ENCODE results near the gene ADCY5. TPM values are rescaled to one million over a fixed set of nuclear protein-coding genes. Genes with fewer than 3 reads are reported as not detected.

Gene ADCY5
- total RNA-seq, 1 donor from 2014 or later: 48.2 TPM

DNA sequence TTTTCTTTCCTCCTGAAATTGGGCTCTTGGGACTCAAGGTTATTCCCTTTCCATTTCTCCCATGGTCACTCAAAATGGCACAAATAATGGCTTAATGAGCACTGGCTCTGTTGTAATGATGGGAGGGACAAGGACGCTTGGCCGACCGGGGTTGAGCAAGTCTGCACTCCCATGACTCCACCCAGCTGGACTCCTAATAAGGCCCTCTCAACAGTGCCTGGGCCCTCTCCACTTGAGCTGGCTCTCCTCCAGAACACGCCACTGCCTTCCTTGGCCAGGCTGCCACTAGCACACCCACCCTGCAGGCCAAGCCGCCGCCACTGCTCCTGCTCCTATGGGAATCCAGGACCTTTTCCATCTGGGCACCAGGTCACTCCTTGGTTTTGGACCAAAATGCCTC, 42.3 kb downstream of the ADCY5 start:
- DNase-seq (ENCODE audit: low spot score): no peak

DNA sequence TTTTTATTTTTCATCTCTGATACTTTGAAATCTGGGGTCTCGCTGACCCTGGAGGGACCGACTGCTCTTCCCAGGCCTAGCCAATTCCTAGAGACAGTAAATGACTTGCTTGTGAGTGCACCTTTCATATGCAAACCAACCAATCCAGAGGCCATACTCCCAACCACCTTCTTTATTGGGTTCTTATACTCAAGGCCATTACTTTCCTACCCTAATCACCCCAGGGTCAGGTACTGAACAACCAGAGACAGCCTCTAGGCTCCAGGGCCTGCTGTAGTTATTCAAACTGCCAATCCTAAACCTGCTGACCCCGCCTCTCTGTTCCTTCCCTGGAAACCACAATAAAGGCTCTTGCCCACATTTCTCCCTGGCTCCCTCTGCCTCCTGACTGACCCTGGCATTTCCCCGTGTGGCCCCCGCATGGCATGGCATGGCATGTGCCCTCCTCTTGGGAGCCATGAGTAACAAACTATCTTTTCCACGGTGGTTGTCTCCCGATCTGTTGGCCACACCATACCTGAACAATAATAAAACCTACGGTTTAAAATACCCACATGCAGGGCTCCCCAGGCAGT, 42.9 kb downstream of the ADCY5 start:
- no peak for DNase-seq (ENCODE audit: low spot score)

DNA sequence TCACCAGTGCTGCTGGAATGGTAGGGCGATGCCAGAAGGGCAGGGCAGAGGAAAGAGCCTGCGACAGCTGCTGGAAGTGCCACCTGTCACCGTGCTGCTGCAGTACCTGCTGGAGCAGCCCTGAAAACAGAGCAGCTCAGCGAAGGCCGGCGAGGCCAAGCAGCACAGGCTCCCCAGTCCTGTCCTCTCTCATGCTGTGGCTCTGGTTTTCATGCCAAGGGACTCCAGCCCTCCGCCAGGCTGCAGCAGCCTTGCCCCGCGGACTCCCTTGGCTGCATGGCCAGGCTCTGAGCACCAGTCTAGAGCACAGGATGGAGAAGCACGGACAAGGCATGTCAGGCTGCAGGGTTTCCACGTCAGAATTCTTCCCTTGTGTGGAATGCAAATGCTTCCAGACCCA, 43.9 kb downstream of the ADCY5 start:
- no peak for DNase-seq (ENCODE audit: low spot score)

DNA sequence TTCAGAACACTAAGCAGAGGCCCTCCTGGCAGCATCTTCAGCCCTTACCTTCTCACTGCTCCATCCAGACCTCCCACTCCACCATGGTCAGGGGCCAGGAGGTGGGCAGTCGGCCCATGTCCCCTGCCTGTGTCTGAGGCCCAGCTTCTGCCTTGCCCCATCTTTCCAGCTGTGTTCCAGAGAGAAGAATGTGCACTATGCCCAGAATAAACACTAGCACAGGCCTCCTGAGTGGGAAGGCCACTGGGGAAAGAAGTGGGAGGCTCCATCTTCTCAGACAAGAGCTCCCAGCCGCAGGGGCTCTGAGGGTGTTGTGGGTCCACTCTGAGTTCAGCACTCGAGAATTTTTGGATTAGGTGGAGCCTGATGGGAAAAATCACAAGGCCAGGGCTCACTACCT, 44.5 kb downstream of the ADCY5 start:
- DNase-seq (ENCODE audit: low spot score): no peak

DNA sequence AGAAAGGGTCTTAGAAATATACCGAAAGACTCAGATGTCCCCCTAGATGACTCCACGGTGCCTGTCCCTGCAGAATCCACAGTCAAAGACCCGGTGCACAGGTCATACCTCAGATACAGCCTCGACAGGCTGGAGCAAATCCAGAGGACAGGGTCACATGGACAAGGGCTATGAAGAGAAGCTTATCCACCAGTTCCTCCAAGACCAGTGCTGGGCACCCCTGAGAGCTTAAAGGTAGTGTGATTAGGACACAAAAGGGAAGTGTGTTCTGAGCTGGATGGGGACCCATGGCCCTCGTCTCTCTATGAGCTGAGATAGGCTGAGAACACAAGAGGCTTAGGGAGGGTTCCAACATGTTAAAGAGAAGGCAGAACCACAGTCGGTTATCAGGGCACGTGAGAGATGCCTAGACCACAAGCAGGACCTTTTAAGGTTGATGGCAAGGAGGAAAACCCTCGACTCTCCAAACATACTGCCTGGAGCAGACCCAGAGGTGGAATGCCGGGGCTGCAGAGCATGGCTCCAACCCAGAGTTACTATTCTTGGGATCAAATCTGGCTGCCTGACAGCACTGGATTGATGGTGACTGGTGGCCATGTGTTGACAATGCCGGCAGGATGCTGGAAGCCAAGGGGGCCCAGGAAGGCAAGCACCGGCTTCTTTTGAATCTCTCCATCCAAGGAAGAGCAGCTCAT, 46.9 kb downstream of the ADCY5 start:
- DNase-seq (ENCODE audit: low spot score): no peak

GRCh38 chr3:123400169-123400568, 48.7 kb downstream of the ADCY5 start:
- DNase-seq (ENCODE audit: low spot score): no peak

DNA sequence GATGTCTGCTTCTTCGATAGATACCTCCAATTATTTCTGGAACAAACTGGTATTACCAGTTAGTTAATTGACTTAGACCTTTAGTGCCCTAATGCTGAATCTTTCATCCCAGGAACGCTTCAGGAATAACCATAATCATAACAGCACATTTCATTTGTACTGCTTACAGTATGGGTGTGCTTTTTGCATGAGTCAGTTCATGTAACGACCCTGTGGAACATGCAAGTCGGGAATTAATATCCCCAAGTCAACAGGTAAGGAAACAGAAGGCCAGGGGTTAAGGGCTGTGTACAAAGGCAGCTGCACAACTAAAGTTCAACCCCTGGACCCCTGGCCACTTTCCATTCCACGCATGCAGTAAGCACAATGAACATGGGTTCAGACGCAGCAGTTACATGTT, 49.2 kb downstream of the ADCY5 start:
- DNase-seq (ENCODE audit: low spot score): no peak

GRCh38 chr3:123397921-123398785, 50.7 kb downstream of the ADCY5 start:
- DNase-seq (ENCODE audit: low spot score): no peak

DNA sequence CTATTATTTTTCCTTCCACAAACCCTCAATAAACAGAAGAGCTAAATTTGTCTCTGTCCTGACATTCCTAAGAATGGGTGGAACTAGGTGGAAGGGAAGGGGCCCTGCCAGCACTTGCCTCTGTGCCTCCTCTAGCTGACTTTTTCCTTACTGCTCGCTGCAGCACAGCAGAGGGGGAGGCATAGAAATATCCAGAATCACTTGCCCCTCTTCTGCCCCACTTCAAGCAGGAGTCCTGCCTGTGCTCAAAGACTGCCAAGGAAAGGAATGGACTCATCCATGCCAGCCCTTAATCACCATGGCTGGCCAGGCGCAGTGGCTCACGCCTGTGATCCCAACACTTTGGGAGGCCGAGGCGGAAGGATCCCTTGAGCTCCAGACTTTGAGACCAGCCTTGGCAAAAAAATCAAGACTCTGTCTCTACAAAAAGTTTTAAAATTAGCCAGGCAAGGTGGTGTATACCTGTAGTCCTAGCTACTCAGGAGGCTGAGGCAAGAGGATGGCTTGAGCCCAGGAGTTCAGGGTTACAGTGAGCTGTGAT, 51.8 kb downstream of the ADCY5 start:
- no peak for DNase-seq (ENCODE audit: low spot score)

GRCh38 chr3:123396171-123397049, 52.5 kb downstream of the ADCY5 start:
- DNase-seq (ENCODE audit: low spot score): no peak

GRCh38 chr3:123395235-123395634, 53.7 kb downstream of the ADCY5 start:
- DNase-seq (ENCODE audit: low spot score): no peak

DNA sequence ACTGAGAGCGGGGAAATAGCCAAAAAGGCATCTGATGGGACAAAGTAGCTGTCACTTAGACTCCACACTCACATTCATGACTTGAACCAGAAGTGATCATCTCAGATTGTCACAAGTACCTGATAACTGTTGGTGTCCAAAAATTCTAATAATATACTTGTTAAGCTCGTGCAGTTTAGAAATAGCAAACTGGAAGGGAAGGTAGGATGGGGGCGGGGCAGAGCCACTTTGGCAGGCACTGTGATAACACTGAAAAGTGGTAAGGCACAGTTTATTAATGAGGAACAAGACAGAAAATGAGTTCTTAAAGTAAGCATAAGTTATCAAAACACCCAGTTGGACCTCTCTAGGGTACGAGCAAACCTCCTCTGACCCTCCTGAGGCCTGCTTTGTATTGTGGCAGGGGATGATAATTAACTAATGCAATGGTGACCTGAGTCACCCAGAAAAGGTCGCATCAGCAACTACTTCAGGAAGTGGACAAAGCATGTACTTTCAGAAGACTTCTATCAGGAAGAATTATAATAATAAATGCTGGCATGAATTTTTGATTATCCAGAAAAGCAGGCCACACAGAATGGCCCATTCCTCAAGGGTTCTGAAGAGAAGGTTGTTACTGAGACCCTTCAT, 54.4 kb downstream of the ADCY5 start:
- no peak for DNase-seq (ENCODE audit: low spot score)

GRCh38 chr3:123392871-123393620, 55.8 kb downstream of the ADCY5 start:
- DNase-seq (ENCODE audit: low spot score): no peak

- no peak for DNase-seq (ENCODE audit: low spot score)
These were observed 56.5 kb downstream of the ADCY5 start for GRCh38 chr3:123392368-123392767.

GRCh38 chr3:123390865-123391600, 57.9 kb downstream of the ADCY5 start:
- DNase-seq (ENCODE audit: low spot score): no peak

GRCh38 chr3:123389628-123389918, 59.3 kb downstream of the ADCY5 start:
- DNase-seq (ENCODE audit: low spot score): no peak

GRCh38 chr3:123388811-123389627, 59.9 kb downstream of the ADCY5 start:
- DNase-seq (ENCODE audit: low spot score): no peak

DNA sequence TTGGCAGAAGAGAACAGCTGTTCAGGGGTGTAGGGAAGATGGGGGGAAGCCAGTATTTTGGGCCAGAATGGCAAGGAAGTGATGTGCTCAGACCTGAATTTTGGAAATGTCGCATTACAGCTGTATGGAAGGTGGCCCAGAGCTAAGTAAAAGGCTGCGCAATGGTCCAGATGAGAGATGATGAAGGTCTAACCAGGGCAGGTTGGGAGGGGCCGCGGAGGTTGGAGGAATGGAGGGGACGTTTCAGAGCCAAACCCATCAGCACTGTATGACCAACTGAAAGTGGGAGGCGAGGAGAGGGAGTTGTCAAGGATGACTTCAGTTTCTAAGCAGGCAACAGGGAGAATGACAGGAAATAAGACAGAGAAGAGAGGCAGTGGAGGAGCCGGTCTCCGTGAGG, 60.8 kb downstream of the ADCY5 start:
- DNase-seq (ENCODE audit: low spot score): no peak

DNA sequence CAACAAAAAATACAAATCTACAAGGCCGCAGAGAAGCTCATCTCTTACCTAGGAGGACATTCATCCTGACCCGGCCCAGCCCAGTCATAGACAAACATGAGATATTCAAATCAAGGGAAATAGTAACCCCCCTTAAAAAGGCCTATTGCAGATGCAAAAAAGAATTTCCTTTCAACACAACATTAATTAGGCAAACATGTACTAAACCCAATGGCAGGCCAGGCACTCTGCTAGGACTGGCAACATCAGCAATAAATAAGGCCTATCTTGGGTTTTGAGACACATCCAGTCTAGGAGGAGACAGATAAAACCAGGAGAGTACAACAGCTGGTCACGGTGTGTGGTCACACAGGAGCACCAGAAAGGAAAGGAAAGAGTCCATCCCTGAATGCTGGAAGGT, 61.4 kb downstream of the ADCY5 start:
- DNase-seq (ENCODE audit: low spot score): no peak

Data from umbilical cord (tissue), 2 donors.